ENCODE measurements around the gene RXRG.

- TF ChIP-seq CTCF (conservative IDR thresholded peaks at IDR 0.05 in 1 of 2, IDR thresholded peaks at IDR 0.05 in 1 of 2; ENCODE audit: low read depth in 1 of 2, low read length in 2 of 2) (no peak), EZH2 (IDR thresholded peaks at IDR 0.05; ENCODE audit: low read length, missing control alignments) (no peak)
Measured at GRCh38 chr1:165483412-165483811, 38.5 kb upstream of the RXRG start.

All from fibroblast of lung (primary cell).